K562 (cell line): ENCODE measurements around the gene SP6. TPM values are rescaled to one million over a fixed set of nuclear protein-coding genes. Genes with fewer than 3 reads are reported as not detected.
A peak's percentile ranks its signal among the peaks of the same experiment; 100 is the strongest.

Experiments used
- BCL6 ChIP-seq: fragments of 250-450 bp; sonication (Bioruptor Pico); IDR thresholded peaks from 2 replicates; pipeline ENCODE4 v1.4.0; 2020
- CTBP1 ChIP-seq: fragments of 450-650 bp; IDR thresholded peaks from 2 replicates; pipeline ENCODE4 v1.6.1; 2016; ENCODE audit warnings: borderline replicate concordance
- ETV5 ChIP-seq: sonication (generic); formaldehyde crosslinking; IDR thresholded peaks from 2 replicates; pipeline ENCODE4 v1.4.0; 2020; ENCODE audit warnings: low read depth, mild to moderate bottlenecking, missing genetic modification reagents
- HNRNPK ChIP-seq: fragments of 200-400 bp; formaldehyde crosslinking; IDR thresholded peaks from one replicate; pipeline ENCODE4 v1.6.1; 2018; ENCODE audit warnings: mild to moderate bottlenecking, low read depth, low read length; ENCODE audit not compliant: poor library complexity, severe bottlenecking
- JUN ChIP-seq, 2 experiments: sonication (generic) in 1 of 2; formaldehyde crosslinking in 1 of 2; IDR thresholded peaks; 2 replicates each; pipeline versions ENCODE4 v1.6.1 to v1.8.0; 2012 to 2022; ENCODE audit warnings: borderline replicate concordance in 2 of 2, mild to moderate bottlenecking in 2 of 2, improper control_type of control experiment in 1 of 2, low read depth in 1 of 2, low read length in 1 of 2, missing genetic modification reagents in 1 of 2
- NEUROD1 ChIP-seq: fragments of 150-350 bp; IDR thresholded peaks from 2 replicates; pipeline ENCODE4 v1.6.1; 2014; ENCODE audit warnings: borderline replicate concordance, low read length, low read depth; ENCODE audit not compliant: partially characterized antibody
- NFE2 ChIP-seq: IDR thresholded peaks from 2 replicates; pipeline ENCODE4 v1.6.1; 2014; ENCODE audit warnings: antibody characterized with exemption, low read depth
- NUFIP1 ChIP-seq: fragments of 450-650 bp; IDR thresholded peaks from 2 replicates; pipeline ENCODE4 v1.6.1; 2018; ENCODE audit not compliant: partially characterized antibody
- PTBP1 ChIP-seq: fragments of 200-400 bp; formaldehyde crosslinking; IDR thresholded peaks from 2 replicates; pipeline ENCODE4 v1.6.1; 2017; ENCODE audit warnings: low read depth, low read length
- PYGO2 ChIP-seq: fragments of 450-650 bp; IDR thresholded peaks from 2 replicates; pipeline ENCODE4 v1.6.1; 2016; ENCODE audit warnings: mild to moderate bottlenecking, missing genetic modification characterization, moderate library complexity, missing compliant biosample characterization
- SMARCC2 ChIP-seq: fragments of 450-650 bp; IDR thresholded peaks from 2 replicates; pipeline ENCODE4 v1.6.1; 2017; ENCODE audit warnings: antibody characterized with exemption, moderate library complexity, mild to moderate bottlenecking, low read depth
- SNIP1 ChIP-seq: fragments of 450-650 bp; IDR thresholded peaks from 2 replicates; pipeline ENCODE4 v1.7.1; 2017; ENCODE audit warnings: low read depth, mild to moderate bottlenecking
- SRSF1 ChIP-seq: fragments of 200-400 bp; formaldehyde crosslinking; IDR thresholded peaks from 2 replicates; pipeline ENCODE4 v1.6.1; 2017; ENCODE audit warnings: mild to moderate bottlenecking, low read depth, low read length, moderate library complexity
- ZFX ChIP-seq: sonication (generic); formaldehyde crosslinking; IDR thresholded peaks from 2 replicates; pipeline ENCODE4 v1.8.0; 2022; ENCODE audit warnings: mild to moderate bottlenecking, missing genetic modification reagents, moderate library complexity
- ZNF133 ChIP-seq: fragments of 250-450 bp; sonication (Bioruptor Pico); IDR thresholded peaks from 2 replicates; pipeline ENCODE4 v1.4.0; 2020; ENCODE audit warnings: mild to moderate bottlenecking
- ZNF764 ChIP-seq: fragments of 250-450 bp; sonication (Bioruptor Pico); IDR thresholded peaks from 2 replicates; pipeline ENCODE4 v1.4.0; 2020; ENCODE audit warnings: low read depth, mild to moderate bottlenecking, moderate library complexity
- ZNF766 ChIP-seq: fragments of 200-800 bp; sonication (Bioruptor generic); conservative IDR thresholded peaks from 2 replicates; pipeline ENCODE4 v1.6.1; 2016; ENCODE audit warnings: missing genetic modification characterization, missing compliant biosample characterization
- polyA plus RNA-seq, 8 experiments: library from polyadenylated mRNA; depleted of rRNA in 4 of 8; stranded (reverse) in 5 of 8; unstranded in 3 of 8; fragments of >200 nt; fragmentation: Nextera tagmentation in 2 of 8; fragmentation: Illumina TruSeq in 1 of 8; extraction: Ambion mirVana in 2 of 8; extraction: Trizol in 1 of 8; gene quantifications; 2 replicates each; pipeline versions ENCODE4 v1.2.1 to v1.2.3, GENCODE V29; 2011 to 2014; ENCODE audit warnings: inconsistent platforms in 1 of 8, missing spikeins in 1 of 8
- total RNA-seq, 7 experiments: library from RNA; depleted of rRNA in 6 of 7; stranded (reverse); fragments of >200 nt in 6 of 7; fragmentation: Illumina TruSeq in 2 of 7; extraction: Trizol in 2 of 7; gene quantifications; 2 replicates each; pipeline versions ENCODE4 v1.2.1 to v1.2.3, GENCODE V29; 2011 to 2021; ENCODE audit warnings: low replicate concordance in 1 of 7
- TF ChIP-seq, protein P1 (sequence below): fragments of 450-650 bp; formaldehyde crosslinking; IDR thresholded peaks from 2 replicates; pipeline ENCODE4 v1.4.0; 2020; ENCODE audit warnings: mild to moderate bottlenecking, moderate library complexity
- TF ChIP-seq, protein P2 (sequence below): fragments of 250-450 bp; sonication (Bioruptor Pico); IDR thresholded peaks from 2 replicates; pipeline ENCODE4 v1.5.0; 2021
- TF ChIP-seq, protein P3 (sequence below): fragments of 250-450 bp; sonication (Bioruptor Pico); IDR thresholded peaks from 2 replicates; pipeline ENCODE4 v1.5.0; 2022; ENCODE audit warnings: mild to moderate bottlenecking

The SP6 gene
- total and polyA plus RNA-seq, 9 of the 15 experiments (the other 6 are each of a cell fraction or from before 2014, with no cell fraction given), result 0.11 to 7.9 (median 2.2) TPM

DNA sequence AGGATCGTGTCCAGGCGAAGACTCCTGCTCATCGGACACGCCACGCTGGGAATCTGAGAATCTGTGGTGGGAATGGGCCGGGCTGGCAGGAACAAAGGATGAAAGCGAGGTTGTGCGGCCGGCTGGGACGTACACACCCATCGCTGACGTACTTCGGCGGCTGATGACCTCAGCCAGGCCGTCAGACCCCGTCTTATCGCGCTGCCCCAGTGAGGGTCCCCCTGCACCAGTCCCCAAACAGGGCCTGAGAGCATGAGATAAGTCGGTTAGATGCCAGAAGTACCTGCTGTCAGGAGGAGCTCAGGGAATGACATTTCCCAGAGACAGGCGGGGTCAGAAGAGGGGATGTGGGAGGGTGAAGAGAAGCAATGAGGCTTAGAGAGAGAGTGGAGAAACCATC is 16.0 kb upstream of the SP6 start (continued):
- TF ChIP-seq, protein P1, sequence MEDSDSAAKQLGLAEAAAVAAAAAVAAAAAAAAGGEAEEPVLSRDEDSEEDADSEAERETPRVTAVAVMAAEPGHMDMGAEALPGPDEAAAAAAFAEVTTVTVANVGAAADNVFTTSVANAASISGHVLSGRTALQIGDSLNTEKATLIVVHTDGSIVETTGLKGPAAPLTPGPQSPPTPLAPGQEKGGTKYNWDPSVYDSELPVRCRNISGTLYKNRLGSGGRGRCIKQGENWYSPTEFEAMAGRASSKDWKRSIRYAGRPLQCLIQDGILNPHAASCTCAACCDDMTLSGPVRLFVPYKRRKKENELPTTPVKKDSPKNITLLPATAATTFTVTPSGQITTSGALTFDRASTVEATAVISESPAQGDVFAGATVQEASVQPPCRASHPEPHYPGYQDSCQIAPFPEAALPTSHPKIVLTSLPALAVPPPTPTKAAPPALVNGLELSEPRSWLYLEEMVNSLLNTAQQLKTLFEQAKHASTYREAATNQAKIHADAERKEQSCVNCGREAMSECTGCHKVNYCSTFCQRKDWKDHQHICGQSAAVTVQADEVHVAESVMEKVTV (CRISPR knock-in tag), result no peak
- TF ChIP-seq ETV5 (CRISPR knock-in tag), result 0 out of 2 replicates have a peak, but pooled peaks have one; percentile 59
- no peak for TF ChIP-seq ZNF133 (CRISPR knock-in tag)
- peak; percentile 92 for TF ChIP-seq NEUROD1
- TF ChIP-seq PYGO2, result peak; percentile 77
- TF ChIP-seq, protein P2, sequence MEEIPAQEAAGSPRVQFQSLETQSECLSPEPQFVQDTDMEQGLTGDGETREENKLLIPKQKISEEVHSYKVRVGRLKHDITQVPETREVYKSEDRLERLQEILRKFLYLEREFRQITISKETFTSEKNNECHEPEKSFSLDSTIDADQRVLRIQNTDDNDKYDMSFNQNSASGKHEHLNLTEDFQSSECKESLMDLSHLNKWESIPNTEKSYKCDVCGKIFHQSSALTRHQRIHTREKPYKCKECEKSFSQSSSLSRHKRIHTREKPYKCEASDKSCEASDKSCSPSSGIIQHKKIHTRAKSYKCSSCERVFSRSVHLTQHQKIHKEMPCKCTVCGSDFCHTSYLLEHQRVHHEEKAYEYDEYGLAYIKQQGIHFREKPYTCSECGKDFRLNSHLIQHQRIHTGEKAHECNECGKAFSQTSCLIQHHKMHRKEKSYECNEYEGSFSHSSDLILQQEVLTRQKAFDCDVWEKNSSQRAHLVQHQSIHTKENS, result no peak
- no peak for TF ChIP-seq SNIP1
- TF ChIP-seq ZNF766 (CRISPR knock-in tag), result peak; percentile 97
- TF ChIP-seq, protein P3, sequence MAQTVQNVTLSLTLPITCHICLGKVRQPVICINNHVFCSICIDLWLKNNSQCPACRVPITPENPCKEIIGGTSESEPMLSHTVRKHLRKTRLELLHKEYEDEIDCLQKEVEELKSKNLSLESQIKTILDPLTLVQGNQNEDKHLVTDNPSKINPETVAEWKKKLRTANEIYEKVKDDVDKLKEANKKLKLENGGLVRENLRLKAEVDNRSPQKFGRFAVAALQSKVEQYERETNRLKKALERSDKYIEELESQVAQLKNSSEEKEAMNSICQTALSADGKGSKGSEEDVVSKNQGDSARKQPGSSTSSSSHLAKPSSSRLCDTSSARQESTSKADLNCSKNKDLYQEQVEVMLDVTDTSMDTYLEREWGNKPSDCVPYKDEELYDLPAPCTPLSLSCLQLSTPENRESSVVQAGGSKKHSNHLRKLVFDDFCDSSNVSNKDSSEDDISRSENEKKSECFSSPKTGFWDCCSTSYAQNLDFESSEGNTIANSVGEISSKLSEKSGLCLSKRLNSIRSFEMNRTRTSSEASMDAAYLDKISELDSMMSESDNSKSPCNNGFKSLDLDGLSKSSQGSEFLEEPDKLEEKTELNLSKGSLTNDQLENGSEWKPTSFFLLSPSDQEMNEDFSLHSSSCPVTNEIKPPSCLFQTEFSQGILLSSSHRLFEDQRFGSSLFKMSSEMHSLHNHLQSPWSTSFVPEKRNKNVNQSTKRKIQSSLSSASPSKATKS (CRISPR knock-in tag), result no peak
- no peak for TF ChIP-seq ZNF764 (CRISPR knock-in tag)
- peak; percentile 85; the same call in 1 of the 2 replicates for TF ChIP-seq BCL6 (CRISPR knock-in tag)
- peak; percentile 98 for TF ChIP-seq JUN (IDR thresholded peaks at IDR 0.05; ENCODE audit: borderline replicate concordance, low read depth, low read length)
- TF ChIP-seq JUN (CRISPR knock-in tag; IDR thresholded peaks at IDR 0.05; ENCODE audit: borderline replicate concordance), result peak; percentile 82; the same call in 1 of the 2 replicates
- peak; percentile 98 for TF ChIP-seq SMARCC2
- TF ChIP-seq NUFIP1, result no peak
- TF ChIP-seq ZFX, result no peak
- no peak for TF ChIP-seq SRSF1
- no peak for TF ChIP-seq PTBP1
- TF ChIP-seq CTBP1, result peak; percentile 100
- 0 out of 2 replicates have a peak, but pooled peaks have one; percentile 34 for TF ChIP-seq NFE2
- TF ChIP-seq HNRNPK, result no peak
